Activated CD4-positive, CD25-positive, alpha-beta regulatory T cell treated with anti-CD3 and anti-CD28 coated beads, Interleukin-2, amount 50 U/mL, for 16 hours (primary cell): Measurements from ENCODE around the gene CDCP1.
A peak's percentile ranks its signal among the peaks of the same experiment; 100 is the strongest.

Experiments
- DNase-seq: peaks from one replicate; pipeline ENCODE4 v3.0.0-alpha.2; 2020; ENCODE audit warnings: low read depth, low spot score

Gene CDCP1

DNA sequence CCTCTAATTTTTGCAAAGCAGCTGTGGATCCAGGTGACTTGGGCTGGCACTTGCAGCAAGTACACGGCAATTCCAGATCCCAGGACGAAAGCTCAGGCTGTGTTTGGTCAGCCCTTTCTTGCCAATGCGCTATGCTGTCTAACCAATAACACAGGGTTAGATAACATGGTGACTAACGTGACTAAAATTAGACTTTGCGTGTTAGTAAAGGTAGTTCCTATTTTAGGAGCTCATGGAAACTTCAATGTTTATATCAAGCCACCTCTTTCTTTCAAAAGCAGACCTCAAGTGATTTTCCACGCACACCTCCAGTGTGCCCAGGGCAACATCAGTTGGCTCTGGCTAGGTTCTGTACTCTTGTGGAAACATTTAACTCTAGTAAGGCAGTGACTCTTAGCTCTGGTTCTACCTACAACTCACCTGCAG, 32.5 kb downstream of the CDCP1 start:
- no peak for DNase-seq

DNA sequence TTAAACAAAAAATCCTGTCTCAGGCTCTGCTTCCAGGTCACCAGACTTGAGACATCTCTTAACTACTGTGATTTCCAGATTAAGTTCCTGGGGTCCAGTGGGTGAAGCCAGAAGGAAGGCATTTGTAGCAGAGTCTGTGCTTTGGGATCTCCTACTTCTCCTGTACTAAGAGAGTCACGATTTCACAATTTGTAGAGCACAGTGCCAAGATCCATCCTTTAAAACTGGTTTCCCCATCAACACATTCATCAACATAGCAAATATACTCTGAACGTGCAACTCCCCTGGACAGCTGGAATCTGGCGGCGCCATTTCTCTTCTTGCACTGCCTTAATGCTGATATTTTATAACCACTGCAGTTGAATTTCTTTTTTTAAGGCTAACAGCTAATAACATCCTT, 33.2 kb downstream of the CDCP1 start:
- no peak for DNase-seq

DNA sequence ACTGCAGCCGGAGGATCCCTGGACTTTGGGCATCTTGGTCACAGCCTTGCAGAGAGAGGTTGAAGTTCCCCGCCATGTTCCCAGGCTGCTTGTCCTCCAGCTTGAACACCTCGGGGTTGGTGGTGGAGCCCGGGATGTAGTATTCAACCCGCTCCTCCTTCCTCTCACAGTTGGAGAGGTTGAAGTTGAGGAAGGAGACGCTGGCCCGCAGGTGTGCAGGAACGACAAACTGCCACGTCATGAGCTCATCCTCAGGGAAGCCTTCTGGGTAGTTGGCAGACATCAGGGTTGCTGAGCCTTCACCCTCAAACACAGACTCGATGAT, 35.7 kb downstream of the CDCP1 start:
- DNase-seq: no peak

DNA sequence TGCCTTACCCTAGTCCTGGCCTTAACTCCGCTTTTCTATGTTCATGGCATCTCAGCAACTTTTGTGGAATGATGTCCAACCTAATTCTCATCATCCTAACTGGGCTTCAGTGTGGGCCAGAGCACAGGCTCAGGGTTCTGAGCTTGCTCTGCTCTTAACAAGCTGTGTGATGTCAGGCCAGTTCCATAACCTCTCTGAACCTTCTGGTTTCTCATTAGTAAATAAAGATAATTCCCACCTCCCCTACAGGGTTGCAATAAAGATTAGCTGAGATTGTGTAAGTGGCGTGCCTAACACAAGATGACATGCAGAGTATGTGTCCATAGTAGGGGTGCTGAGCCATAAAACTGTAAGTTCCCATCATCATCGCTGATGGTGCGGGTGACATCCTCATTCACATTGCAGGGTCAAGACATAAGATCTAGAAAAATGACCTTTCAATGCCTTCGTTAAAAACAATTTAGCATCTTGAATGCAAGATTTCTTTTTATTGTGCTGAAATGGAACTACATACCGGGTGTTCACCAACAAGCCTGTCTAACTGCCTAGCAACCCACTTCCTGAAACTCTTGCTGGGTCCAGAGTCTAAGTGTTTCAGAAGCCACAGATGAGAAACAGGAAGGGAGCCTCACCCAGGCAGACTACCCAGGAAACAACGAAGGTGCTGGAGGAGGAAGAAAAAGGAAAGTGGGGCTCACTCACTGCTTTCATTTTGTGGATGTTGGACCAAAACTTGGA, 36.2 kb downstream of the CDCP1 start:
- no peak for DNase-seq

DNA sequence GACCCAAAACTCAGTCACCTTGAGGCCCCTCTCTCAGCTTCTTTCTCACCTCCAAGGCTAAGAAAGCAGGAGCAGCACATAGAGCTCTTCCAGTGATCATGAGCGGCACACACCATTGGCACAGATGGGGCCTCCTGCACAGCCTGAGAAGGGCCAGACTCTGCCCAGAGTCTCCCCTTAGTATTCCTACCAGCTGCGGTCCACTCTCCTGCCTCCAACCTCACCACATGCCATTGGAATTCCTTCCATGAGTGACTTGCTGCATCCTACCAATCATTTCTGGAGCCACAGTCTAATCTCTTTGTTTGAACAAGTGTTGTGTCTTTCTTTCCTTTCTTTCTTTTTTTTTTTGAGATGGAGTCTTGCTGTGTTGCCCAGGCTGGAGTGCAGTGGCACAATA, 39.3 kb downstream of the CDCP1 start:
- no peak for DNase-seq

DNA sequence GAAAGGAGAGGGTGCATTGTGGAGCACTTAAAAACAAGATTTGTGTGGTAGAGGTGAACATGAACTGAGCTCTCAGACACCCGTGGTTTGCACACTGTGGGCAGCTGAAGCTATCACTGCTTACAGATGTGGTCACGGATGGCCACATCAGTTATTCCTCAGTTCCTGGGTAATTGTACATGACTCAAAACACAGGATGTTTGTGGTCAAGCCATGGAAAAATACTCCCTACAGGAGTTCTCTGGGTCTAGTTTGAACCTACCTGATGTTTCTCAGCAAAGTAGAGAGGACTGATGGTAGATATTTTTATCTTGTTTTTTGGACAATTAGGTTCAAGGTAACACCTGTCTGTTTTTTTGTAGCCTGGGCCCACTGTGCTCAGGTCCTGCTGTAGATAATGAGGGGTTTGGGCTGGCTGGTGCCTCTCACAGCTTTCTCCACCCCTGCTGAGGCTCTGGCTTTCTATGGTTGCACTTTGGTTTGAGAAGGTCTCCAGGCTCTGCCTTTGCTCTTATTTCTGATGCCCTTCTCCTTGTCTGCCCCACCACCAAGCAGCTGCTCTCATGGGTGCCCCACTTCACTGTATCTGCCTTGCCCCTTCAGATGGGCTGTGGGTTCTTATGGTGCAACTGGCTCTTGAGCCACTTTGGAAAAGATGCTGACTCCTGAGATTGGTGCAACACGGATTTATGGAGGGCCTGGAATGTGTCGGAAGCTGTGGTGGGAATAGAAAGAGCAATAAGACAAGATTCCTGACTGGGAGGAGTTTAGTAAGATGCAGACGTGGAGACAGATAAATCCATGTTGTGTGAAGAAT, 40.1 kb downstream of the CDCP1 start:
- peak; percentile 8 for DNase-seq

DNA sequence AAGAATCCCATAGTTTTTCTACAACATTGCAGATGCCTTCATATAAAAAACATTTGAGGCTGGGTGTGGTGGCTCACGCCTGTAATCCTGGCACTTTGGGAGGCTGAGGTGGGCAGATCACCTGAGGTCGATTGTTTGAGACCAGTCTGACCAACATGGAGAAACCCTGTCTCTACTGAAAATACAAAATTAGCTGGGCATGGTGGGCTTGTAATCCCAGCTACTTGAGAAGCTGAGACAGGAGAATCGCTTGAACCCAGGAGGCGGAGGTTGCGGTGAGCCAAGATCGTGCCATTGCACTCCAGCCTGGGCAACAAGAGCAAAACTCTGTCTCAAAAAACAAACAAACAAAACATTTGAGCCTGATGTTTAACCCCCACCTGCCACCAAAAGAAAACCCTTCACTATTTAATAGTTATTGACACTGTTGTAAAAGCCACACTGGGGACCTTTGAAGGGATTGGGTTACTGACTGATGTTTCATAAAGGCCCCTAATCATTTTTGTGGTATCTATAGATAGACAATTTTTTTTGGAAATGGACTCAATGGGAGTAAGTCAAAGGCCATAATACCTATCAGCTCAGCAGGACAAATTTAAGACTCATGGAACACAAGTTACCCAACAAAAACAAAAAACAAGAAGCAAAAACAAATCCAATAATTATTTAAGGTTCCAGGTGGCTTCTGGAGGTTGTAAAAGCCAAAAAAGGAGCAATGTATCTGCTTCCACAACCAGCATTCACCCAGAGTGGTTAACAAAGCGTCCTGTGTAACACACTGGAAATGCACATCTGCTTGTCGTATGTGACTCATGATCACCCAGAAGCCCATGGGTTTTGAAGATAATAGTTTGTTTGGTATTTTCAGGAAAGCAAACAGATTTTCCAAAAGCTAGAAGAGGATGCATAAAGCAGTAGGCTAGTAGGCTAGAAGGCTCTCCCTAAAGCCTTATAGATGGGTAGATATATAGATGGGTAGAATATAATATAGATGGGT, 41.2 kb downstream of the CDCP1 start:
- no peak for DNase-seq

DNA sequence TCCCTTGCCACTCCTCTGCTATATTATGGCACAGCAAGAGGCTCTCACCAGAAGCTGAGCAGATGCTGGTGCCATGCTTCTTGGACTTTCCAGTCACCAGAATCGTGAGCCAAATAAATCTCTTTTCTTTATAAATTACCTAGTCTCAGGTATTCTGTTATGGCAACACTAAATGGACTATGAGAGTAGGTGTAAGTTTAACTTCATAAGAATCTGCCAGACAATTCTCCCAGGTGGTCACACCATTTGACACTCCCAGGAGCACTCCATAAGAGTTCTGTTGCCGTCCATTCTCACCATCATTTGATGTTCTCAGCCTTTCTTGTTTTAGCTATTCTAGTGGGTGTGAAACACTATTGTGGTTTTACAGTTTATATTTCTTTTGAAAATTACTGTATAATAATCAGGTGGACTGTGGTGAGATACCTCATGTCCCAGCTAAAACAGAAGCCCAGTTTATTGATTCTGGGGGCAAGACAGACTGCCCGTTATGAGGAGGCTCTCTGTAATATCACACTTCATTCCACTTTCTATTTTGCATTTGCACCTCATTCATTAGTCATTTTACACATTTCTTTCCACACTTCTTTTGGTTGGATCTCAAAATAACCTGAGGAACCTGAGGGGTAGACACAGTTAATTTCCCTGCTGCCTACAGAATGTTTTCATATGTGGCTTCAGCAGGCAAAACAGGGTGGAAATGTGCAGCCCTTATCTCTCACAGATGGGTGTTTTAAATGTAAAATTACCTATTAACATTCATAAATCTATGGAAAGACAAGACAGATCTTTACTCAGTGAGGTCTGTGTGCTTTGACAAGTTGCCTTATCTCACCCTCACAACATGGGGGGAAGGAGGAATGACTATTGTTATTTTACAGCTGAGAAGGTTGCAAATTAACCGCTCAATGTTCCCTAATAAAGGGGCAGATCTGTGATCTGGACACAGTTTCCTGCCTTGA, 42.1 kb downstream of the CDCP1 start:
- no peak for DNase-seq

DNA sequence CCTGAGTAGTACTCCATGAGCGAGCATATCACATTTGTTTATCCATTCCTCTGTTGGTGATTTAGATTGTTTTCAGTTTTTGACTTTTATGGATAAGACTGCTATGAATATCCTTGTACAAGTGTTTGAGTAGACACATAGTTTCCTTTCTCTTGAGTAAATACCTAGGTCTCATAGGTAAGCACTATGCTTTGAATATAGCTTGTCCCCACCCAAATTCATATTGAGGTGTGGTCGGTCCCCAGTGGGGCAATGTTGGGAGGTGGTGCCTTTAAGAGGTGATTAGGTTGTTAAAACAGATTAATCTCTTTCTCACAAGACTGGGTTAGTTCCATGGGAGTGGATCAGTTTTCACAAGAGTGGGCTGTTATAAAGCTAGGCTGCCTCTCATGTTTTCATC, 42.8 kb downstream of the CDCP1 start:
- no peak for DNase-seq

DNA sequence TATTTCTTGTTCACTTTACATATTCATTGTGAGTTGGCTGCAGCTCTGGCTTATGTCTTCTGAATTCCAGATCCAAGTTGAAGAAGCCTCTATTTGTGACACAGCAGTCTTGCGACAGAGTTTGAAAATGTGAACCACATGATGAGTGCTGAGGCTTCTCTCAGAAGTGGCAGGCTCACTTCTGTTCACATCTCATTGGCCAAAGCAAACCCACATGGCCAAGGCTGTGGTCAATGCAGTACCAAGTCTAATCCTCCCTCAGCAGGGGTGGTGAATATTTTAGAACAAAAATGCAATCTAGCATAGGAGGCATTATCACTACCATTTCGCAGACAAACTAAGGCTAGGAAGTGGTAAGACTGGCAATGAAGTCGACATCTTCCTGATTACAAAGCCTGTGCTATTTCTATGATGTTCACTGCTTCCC, 45.2 kb downstream of the CDCP1 start:
- no peak for DNase-seq

DNA sequence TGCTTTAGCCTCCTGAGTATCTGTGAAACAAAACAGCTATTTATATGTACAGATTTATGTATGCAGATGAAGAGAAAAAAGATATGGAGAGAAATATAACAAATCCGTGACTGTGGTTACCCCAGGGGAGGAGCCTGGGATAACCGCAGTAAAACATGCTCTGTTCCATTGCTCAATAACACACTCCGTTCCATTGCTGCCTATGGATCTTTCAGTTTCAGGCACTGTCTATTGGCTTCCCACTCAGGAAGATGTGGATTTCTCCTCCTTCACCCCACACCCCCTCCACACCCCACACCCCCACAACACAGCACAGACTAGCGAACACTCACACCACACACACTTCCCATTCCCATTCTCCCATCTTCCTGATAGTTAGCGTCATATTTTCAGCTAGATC, 47.9 kb downstream of the CDCP1 start:
- no peak for DNase-seq

DNA sequence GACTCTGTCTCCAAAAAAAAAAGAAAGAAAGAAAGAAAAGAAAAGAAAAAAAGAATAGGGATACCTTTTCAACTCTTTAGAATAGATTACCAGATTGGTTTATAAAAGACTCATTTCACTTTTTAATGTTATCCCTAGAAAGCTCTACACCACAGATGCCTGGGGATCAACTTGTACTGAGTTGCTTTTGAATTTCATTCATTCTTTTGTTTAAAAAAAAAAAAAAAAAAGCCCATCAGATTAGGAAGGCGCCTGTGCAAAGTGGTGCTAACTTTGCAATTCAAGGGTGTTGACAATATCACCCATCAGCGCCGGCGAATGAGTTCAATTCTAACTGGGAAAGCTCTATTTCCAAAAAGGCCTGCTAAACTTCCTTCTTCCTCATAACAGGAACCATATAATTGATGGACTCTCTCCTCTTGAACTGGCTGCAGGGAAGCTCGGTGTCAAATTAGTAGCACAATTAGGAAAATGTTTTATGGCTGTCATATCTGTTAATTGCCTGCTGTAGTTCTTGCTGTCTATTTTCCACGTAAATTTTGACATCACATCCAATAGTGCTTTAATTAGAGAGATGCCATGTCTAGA, 48.8 kb downstream of the CDCP1 start:
- no peak for DNase-seq

DNA sequence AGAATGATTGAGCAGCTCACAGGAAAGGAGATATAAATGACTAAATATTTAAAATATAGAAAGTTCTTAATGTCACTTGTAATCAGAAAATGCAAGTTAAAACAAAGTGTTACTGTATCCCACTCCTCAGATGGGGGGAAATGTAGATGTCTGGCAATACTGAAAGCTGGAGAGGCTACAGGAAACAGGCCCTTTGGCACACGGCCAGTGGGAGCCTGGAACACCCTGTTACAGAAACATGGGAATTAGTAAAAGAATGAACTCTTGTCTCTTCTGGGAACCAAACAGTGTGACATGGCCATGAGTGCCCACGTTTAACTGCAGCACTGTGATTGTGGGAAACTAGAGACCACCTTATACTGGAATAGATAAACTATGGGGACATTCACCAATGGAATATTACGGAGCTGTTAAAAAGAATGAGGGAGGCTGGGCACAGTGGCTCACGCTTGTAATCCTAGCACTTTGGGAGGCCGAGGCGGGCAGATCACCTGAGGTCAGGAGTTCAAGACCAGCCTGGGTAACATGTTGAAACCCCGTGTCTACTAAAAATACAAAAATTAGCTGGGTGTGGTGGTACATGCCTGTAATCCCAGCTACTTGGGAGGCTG, 50.2 kb downstream of the CDCP1 start:
- no peak for DNase-seq

DNA sequence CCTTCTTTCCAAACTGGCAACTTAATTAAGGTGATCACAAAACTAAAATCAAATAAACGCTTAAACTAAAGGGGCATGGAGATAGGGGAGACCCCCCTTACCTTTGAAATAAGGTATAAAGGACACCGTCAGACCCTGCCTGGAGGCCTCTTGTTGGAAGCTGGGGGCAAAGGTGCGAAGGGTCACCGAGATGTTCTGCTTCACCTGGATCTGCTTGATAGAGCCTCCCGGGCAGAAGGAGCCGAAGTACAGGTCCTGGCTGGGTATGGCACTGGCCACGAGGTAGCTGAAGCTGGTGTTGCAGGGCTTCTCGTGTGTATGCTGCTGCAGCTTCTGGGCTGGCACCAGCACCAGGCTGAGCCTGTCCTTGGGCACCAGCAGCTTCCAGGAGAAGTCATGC, 53.0 kb downstream of the CDCP1 start:
- no peak for DNase-seq

DNA sequence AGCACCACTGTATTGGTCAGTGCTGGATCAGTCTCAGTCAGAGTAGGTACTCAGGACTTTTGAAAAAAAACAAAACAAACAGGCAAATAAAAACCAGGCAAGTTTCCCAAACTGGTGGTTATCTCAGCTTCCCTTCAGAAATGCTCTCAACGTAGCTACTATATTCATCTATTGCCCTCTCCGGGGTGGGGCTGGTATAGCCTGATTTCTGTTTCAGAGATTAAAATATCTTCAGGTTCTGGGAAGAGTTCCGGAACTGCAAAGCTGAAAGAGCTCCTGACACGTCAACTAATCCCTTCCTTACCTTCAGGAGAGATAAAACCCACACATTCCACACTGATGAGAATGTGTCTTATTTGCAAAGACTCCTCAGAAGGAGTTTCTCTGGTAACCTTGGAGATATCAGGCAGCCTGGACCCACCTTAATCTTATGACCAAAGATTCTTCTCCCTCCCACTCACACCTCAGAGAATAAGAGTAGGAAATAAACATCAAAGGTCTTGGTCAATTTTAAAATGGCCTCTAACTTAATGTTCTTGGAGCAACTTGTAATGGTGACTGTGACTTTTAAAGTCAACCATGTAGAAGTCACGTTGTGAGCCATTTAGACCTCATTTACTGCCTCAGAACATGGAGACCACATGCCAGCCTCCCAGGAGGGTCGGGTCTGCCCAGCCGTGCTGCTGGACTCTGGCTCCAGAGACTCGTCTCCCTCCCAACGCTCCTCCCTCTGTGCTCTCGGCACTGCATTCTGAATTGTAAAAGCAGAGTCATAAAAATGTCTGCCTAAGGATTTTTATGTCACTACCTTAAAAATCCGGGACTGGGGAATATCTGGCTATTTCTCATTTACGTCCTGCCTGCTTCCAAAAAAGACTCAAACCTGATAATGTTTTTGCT, 53.8 kb downstream of the CDCP1 start:
- DNase-seq: no peak

DNA sequence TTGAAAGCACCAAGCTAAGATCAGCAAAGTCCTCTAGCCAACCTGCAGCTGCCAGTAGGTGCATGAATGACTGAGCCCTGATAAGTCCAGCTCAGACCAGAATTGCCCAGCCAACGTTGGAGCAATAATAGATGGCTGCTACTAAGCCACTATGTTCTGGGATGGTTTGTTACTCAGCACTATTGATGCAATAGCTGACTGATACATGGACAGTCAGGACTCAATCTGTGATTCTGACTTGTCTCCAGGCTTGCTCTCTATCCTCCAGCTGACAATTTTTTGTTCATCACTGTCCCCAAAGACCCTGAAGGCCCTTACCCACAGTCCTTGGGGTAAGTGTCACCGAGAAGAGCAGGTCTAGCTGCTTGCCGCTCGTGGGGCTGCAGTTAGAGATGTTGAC, 55.3 kb downstream of the CDCP1 start:
- DNase-seq: no peak

DNA sequence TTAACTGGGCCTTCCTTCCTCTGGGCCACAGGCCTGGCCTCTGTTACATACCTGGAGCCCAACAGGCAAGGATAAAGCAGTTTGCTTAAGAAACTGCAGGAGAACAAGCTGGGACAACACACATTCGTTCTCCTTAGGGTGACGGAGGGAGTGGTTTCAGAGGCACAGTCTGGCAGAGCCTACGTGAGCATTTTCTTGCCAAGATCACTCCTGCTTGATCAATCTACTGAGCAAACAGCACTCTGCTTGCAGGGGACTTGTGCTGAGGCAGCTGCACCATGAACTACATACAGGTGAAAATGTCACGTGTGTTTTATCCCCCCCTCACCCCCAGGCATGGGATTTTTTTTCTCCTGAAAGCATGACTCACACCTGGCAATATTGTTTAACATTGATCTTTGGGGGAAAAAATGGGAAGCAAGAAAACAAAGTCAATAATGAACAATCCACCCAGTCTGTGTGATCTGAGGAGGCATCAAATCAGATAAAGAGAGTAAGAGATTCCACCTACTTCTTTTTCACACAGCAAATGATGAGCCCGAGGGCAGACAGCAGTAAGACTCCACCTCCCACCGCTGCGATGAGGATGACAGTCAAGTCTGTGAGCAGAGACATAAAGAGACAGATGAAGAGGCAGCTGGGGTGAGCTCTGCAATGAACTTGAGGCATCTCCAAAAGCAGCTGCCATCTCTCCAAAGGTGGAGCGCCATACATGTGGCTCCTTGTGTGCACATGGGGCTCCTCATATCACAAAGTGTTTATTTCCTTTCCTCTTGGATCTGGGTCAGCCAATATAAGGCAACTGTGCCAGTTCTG, 57.4 kb downstream of the CDCP1 start:
- DNase-seq: no peak

DNA sequence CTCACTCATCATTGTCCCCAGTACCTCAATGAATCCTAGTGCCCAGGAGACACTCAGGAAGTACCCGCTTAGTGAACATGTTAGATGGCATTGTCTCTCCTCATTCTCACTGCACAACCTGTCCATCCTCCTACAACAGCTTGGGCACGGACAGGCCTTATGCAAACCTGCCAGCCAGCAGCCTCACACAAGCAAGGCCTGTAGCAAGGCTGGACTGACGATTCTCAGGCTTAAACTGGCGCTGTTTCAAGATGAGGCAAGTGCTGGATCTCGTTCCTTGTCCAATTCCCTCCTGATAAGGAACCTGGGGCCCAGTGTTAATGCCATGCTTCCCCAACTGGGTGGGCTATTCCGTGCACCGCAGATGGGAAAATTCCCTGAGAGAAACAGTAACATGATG, 59.0 kb downstream of the CDCP1 start:
- DNase-seq: no peak
